HTERT RPE-1 (cell line): ENCODE data around the gene ARHGEF2.
"Not testable (repeated sequence)": the region's sequence is repeated elsewhere in the genome, so short reads cannot be mapped to it uniquely, and the experiment has no call there.

Experiments used
- in situ Hi-C: fragments of 300-500 bp; cut with MboI; formaldehyde crosslinking; loops from 4 replicates; pipeline ENCODE4 v1.14.3; 2020; ENCODE audit warnings: low sequenced_read_pairs

Gene ARHGEF2

GRCh38 chr1:155993595-155993994, 15.2 kb upstream of the ARHGEF2 start:
- in situ Hi-C loops: no loop called here

GRCh38 chr1:155990005-155990739, 11.8 kb upstream of the ARHGEF2 start:
- in situ Hi-C loops: no loop called here

- in situ Hi-C loops: no loop called here
Observed at GRCh38 chr1:155989242-155990004, 11.1 kb upstream of the ARHGEF2 start.

- in situ Hi-C loops: not testable (repeated sequence)
Observed at GRCh38 chr1:155984903-155985645, 6.7 kb upstream of the ARHGEF2 start.

GRCh38 chr1:155984341-155984740, 6.0 kb upstream of the ARHGEF2 start:
- in situ Hi-C loops: no loop called here

- in situ Hi-C loops: no loop called here
Observed at GRCh38 chr1:155983191-155984024, 5.1 kb upstream of the ARHGEF2 start.

GRCh38 chr1:155982106-155982505, 3.8 kb upstream of the ARHGEF2 start:
- in situ Hi-C loops: no loop called here

- in situ Hi-C loops: no loop called here
Observed at GRCh38 chr1:155981266-155982088, 3.1 kb upstream of the ARHGEF2 start.

GRCh38 chr1:155979597-155980343, 1.4 kb upstream of the ARHGEF2 start:
- in situ Hi-C loops: no loop called here

GRCh38 chr1:155978973-155979429, 654 bp upstream of the ARHGEF2 start:
- in situ Hi-C loops: no loop called here

GRCh38 chr1:155977690-155978324, 540 bp downstream of the ARHGEF2 start:
- in situ Hi-C loops: no loop called here

- in situ Hi-C loops: no loop called here
Observed at GRCh38 chr1:155976913-155977689, 1.2 kb downstream of the ARHGEF2 start.

GRCh38 chr1:155976062-155976912, 2.1 kb downstream of the ARHGEF2 start:
- in situ Hi-C loops: no loop called here

- in situ Hi-C loops: no loop called here
Observed at GRCh38 chr1:155975375-155976061, 2.8 kb downstream of the ARHGEF2 start.

- in situ Hi-C loops: no loop called here
Observed at GRCh38 chr1:155974208-155975115, 3.9 kb downstream of the ARHGEF2 start.
